Vein endothelial cell (primary cell): ENCODE results near the gene CLEC4D. TPM values are rescaled to one million over a fixed set of nuclear protein-coding genes. Genes with fewer than 3 reads are reported as not detected.

ENCODE experiments used
- small RNA-seq: library from RNA; depleted of rRNA; stranded (forward); fragments of <200 nt; gene quantifications from one replicate; pipeline ENCODE3, GENCODE V24; 2012
- total RNA-seq: library from RNA; depleted of rRNA; stranded (reverse); fragments of >200 nt; gene quantifications from 2 replicates; pipeline ENCODE4 v1.2.3, GENCODE V29; 2012

Gene CLEC4D
- not detected in 2 replicates for total RNA-seq

GRCh38 chr12:8513256-8513655 is at the start of gene CLEC4D:
TSS of gene CLEC4D (plus strand) at chr12:8513503. CDS start at chr12:8513733, 230 bp downstream.

GRCh38 chr12:8540831-8541230 is 27.5 kb downstream of the CLEC4D start, which contains the start of gene CLEC4E:
TSS of gene CLEC4E (minus strand) at chr12:8540905. CDS start at chr12:8540797, 108 bp downstream.

Small RNAs within 50 kb of the gene (small RNA-seq; reads per million reads assigned to genes)
- gene RNU6-275P = not detected

Other genes with a start within 250 kb of the CLEC4D start
- not detected in 2 replicates for gene CLEC6A, start 57.5 kb upstream of the CLEC4D start, total RNA-seq
- gene CLEC4E, start 27.4 kb downstream of the CLEC4D start, total RNA-seq = not detected in 2 replicates
- gene AICDA, start 99.4 kb downstream of the CLEC4D start, total RNA-seq = not detected in 2 replicates
- gene MFAP5, start 149.3 kb downstream of the CLEC4D start, total RNA-seq = 0.33 TPM in 1 of 2 replicates, not detected in the other
- gene RIMKLB, start 184.5 kb downstream of the CLEC4D start, total RNA-seq = 49.3 and 90.5 TPM in 2 replicates